ENCODE results near the gene CTR9.

CTR9 gene

GRCh38 chr11:10779086-10779485, 28.0 kb downstream of the CTR9 start:
- CTCF ChIA-PET = interaction anchor here (4.1 to 7.9 kb wide), 2 partner anchors 9 to 12 kb away, joined by 29 to 79 read pairs; no protein-coding TSS in a partner anchor
- no peak overlapping the region for H3K4me3 ChIP-seq (ENCODE audit: low read depth, low read length)
- POLR2A ChIA-PET = interaction anchor here (1.0 kb wide), 1 partner anchor 30 kb away, joined by 5 read pairs; the partner anchor contains the start of gene EIF4G2
- TF ChIP-seq CTCF (IDR thresholded peaks at IDR 0.05; ENCODE audit: insufficient read depth, low read length, missing control alignments) = no peak
- no peak for DNase-seq (ENCODE audit: low read depth, low spot score)

DNA sequence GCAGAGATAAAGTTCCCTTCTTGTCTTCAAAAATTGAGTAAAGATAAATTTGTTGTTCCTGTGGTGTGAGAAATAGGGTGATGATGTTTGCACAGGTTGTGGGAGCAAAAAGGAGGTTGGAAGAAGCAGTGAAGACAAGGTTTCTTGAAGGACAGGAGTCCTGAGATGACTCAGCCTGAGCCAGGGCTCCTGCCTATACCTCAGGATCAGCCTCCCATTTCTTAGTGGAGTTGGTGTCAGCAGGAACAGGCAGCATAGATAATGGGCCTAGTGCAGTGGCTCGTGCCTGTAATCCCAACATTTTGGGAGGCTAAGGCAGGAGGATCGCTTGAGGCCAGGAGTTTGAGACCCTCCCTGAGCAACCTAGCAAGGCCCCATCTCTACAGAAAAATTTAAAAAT, 29.0 kb downstream of the CTR9 start:
- ChIA-PET CTCF (interaction anchor here (0.9 to 7.9 kb wide), 6 partner anchors 10 to 1012 kb away, joined by 3 to 79 read pairs (median 4); no protein-coding TSS in a partner anchor), POLR2A (interaction anchor here (0.7 kb wide), 1 partner anchor 1765 kb away, joined by 3 read pairs; no protein-coding TSS in a partner anchor)
- TF ChIP-seq CTCF (IDR thresholded peaks at IDR 0.05; ENCODE audit: insufficient read depth, low read length, missing control alignments) = no peak
- H3K4me3 ChIP-seq (ENCODE audit: low read depth, low read length) = no peak overlapping the region
- no peak for DNase-seq (ENCODE audit: low read depth, low spot score)

DNA sequence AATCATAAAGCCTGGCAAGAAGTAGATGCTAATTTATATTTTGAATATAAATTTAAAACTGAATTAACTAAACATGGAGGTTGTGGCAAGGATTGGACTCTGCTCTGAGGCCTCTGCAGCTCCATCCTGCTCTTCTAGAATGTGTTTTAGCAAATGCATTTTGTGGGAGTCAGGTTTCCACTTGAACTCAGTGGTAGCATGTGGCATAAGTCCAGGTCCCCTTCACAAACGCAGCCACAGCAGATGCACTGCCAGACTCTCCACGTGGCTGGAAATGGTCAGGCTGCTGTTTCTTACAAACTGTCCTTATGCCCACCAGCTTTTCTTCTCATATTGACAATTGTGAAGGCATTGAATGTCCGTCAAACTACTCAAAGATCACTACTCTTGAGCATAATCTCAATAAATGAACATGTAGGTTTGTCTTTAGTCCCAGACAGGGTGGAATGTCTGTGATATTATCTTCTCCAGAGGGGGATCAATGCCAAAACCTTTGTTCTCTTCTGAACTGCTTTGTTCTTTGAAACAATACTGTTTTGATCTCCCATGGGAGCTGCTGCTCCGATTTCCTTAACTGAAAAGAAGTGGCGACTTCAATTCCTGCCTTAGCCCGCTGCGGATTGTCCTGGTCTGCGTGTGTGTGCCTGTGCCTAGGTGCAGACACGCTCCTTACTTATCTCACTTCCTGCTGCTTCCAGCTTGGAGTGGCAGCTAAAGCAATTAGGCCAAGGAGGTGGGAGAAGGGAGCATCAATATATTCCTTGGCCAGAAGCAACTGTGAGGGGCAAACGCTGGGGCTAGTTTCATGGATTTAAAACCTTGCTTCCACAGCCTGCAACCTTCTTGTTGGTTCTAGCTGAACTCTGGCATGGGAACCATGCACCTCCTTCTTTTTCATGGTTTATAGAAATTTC, 33.4 kb downstream of the CTR9 start:
- TF ChIP-seq CTCF (IDR thresholded peaks at IDR 0.05; ENCODE audit: insufficient read depth, low read length, missing control alignments) = no peak
- no peak for DNase-seq (ENCODE audit: low read depth, low spot score)
- CTCF ChIA-PET = interaction anchor here (0.6 to 7.9 kb wide), 7 partner anchors 7 to 989 kb away, joined by 3 to 79 read pairs (median 3); no protein-coding TSS in a partner anchor
- H3K4me3 ChIP-seq (ENCODE audit: low read depth, low read length) = no peak overlapping the region
- POLR2A ChIA-PET = interaction anchor here (0.5 to 1.5 kb wide), 4 partner anchors 10 to 24 kb away, joined by 3 to 4 read pairs (median 4); partner anchors contain the start of gene EIF4G2

DNA sequence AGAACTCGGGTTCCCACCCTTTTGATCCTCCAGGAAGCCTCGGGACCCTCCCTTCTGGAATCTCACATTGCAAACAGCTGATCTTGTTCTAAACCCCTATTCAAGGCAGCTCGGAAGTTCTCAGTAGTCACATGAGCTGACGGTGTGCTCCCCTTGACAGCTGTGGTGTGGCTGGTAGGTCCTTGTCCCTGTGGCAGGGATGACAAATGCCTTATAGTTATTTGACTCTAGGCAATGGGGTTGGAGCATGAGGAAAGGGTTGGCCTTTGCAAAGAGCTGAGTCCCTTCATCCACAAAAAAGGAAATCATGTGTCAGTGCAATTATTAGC, 34.1 kb downstream of the CTR9 start:
- TF ChIP-seq CTCF (IDR thresholded peaks at IDR 0.05; ENCODE audit: insufficient read depth, low read length, missing control alignments) = no peak
- H3K4me3 ChIP-seq (ENCODE audit: low read depth, low read length) = no peak overlapping the region
- ChIA-PET CTCF (interaction anchor here (0.8 to 7.9 kb wide), 4 partner anchors 6 to 239 kb away, joined by 3 to 79 read pairs (median 17); no protein-coding TSS in a partner anchor), POLR2A (interaction anchor here (0.5 to 1.5 kb wide), 4 partner anchors 9 to 23 kb away, joined by 3 to 4 read pairs (median 4); partner anchors contain the start of gene EIF4G2)
- DNase-seq (ENCODE audit: low read depth, low spot score) = no peak

GRCh38 chr11:10786451-10786850, 35.4 kb downstream of the CTR9 start:
- DNase-seq (ENCODE audit: low read depth, low spot score) = no peak
- ChIA-PET CTCF (interaction anchor here (4.2 kb wide), 1 partner anchor 16 kb away, joined by 28 read pairs; no protein-coding TSS in a partner anchor), POLR2A (interaction anchor here (0.8 to 0.9 kb wide), 2 partner anchors 15 to 23 kb away, joined by 3 to 4 read pairs; partner anchors contain the start of gene EIF4G2)
- TF ChIP-seq CTCF (IDR thresholded peaks at IDR 0.05; ENCODE audit: insufficient read depth, low read length, missing control alignments) = no peak
- no peak overlapping the region for H3K4me3 ChIP-seq (ENCODE audit: low read depth, low read length)
